ENCODE measurements around the gene BMPR1B. TPM values are rescaled to one million over a fixed set of nuclear protein-coding genes. Genes with fewer than 3 reads are reported as not detected.

BMPR1B gene
- polyA plus RNA-seq, 2 of the 4 experiments (the other 2 are of a cell fraction): 6.4 to 21.2 TPM

DNA sequence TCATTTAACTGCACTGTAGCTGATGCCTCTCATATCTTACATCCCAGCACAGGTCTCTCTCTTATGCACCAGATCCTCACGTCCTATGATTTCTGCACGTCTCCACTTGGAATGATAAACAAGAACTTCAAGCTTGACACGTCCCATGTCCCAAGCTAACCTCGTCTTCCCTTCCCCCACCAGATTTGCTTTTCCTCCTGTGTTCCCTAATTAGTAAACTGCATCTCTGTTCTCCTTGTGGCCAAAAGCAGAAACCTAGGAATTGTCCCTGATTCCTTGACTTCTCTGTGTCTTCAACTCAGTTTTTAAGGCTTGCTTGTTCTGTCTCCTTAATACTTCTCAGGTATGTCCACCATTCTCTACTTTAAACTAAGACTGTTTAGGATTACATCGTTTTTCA lies 171.9 kb downstream of the BMPR1B start (continued):
- TF ChIP-seq POLR2AphosphoS2 (conservative IDR thresholded peaks at IDR 0.05; ENCODE audit: low read length) (no peak), CEBPB (IDR thresholded peaks at IDR 0.05) (no peak), HOXA7 (CRISPR knock-in tag; IDR thresholded peaks at IDR 0.05) (no peak), RARB (CRISPR knock-in tag; IDR thresholded peaks at IDR 0.05) (no peak)
- TF ChIP-seq, protein P1, sequence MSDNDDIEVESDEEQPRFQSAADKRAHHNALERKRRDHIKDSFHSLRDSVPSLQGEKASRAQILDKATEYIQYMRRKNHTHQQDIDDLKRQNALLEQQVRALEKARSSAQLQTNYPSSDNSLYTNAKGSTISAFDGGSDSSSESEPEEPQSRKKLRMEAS (IDR thresholded peaks at IDR 0.05): no peak

- DNase-seq (ENCODE audit: low read depth in 1 of 2, low spot score in 1 of 2): no peak
- no peak for TF ChIP-seq EHMT2 (IDR thresholded peaks at IDR 0.05; ENCODE audit: low read depth)
- no peak for TF ChIP-seq FOSB (CRISPR knock-in tag; IDR thresholded peaks at IDR 0.05)
- no peak for TF ChIP-seq CEBPB (IDR thresholded peaks at IDR 0.05)
- TF ChIP-seq CBX8 (IDR thresholded peaks at IDR 0.05): no peak
- TF ChIP-seq HOXB5 (CRISPR knock-in tag; IDR thresholded peaks at IDR 0.05): no peak
- no peak for TF ChIP-seq POLR2A (IDR thresholded peaks at IDR 0.05; ENCODE audit: low read length)
- TF ChIP-seq MYC (IDR thresholded peaks at IDR 0.05; ENCODE audit: borderline replicate concordance, low read length): no peak
- no peak for TF ChIP-seq PBX3 (IDR thresholded peaks at IDR 0.05)
- TF ChIP-seq ZFP36 (IDR thresholded peaks at IDR 0.05; ENCODE audit: borderline replicate concordance, partially characterized antibody): no peak
- no peak for TF ChIP-seq HMGXB4 (CRISPR knock-in tag; IDR thresholded peaks at IDR 0.05; ENCODE audit: borderline replicate concordance)
- no peak for TF ChIP-seq ZC3H11A (IDR thresholded peaks at IDR 0.05)
- no peak for TF ChIP-seq NPAS2 (CRISPR knock-in tag; IDR thresholded peaks at IDR 0.05; ENCODE audit: borderline replicate concordance)
- TF ChIP-seq, protein P2, sequence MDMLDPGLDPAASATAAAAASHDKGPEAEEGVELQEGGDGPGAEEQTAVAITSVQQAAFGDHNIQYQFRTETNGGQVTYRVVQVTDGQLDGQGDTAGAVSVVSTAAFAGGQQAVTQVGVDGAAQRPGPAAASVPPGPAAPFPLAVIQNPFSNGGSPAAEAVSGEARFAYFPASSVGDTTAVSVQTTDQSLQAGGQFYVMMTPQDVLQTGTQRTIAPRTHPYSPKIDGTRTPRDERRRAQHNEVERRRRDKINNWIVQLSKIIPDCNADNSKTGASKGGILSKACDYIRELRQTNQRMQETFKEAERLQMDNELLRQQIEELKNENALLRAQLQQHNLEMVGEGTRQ (IDR thresholded peaks at IDR 0.05): no peak
- TF ChIP-seq TFCP2L1 (CRISPR knock-in tag; IDR thresholded peaks at IDR 0.05): no peak
- TF ChIP-seq KDM5A (IDR thresholded peaks at IDR 0.05): no peak
- TF ChIP-seq RAD21 (conservative IDR thresholded peaks at IDR 0.05 in 1 of 2, IDR thresholded peaks at IDR 0.05 in 1 of 2): no peak
- TF ChIP-seq MAZ (IDR thresholded peaks at IDR 0.05; ENCODE audit: borderline replicate concordance, low read depth, low read length): no peak
- TF ChIP-seq JUN (IDR thresholded peaks at IDR 0.05): no peak
- TF ChIP-seq FOXS1 (CRISPR knock-in tag; IDR thresholded peaks at IDR 0.05): no peak
- TF ChIP-seq HDAC2 (IDR thresholded peaks at IDR 0.05): no peak
- FAIRE-seq: no peak
- Histone ChIP-seq H3K4me3 (no peak overlapping the region), H3K4me2 (no peak overlapping the region), H3K27ac (peak overlapping the region in 1 of 2 experiments; percentile 32; a peak in 1 of 6 replicates), H3K9me3 (no peaks in the 10 kb centered on the region), H3K4me1 (peaks cover 89% of the 10 kb centered on the region)
- ATAC-seq: no peak
- 66% methylated on average over 7 of the region's 7 CpGs for WGBS (ENCODE audit: missing lambda C conversion rate)
- CTCF ChIA-PET: no interaction called here
- POLR2A ChIA-PET: no interaction called here
These were observed 173.9 kb downstream of the BMPR1B start for GRCh38 chr4:94931626-94932025.

- TF ChIP-seq ESRRA (IDR thresholded peaks at IDR 0.05; ENCODE audit: borderline replicate concordance, low read length) (no peak), BCL3 (IDR thresholded peaks at IDR 0.05) (no peak), MAFK (IDR thresholded peaks at IDR 0.05; ENCODE audit: partially characterized antibody) (no peak), NFE2L2 (conservative IDR thresholded peaks at IDR 0.05; ENCODE audit: low read length) (no peak), FOSL2 (IDR thresholded peaks at IDR 0.05) (no peak), FOSL2 (CRISPR knock-in tag; IDR thresholded peaks at IDR 0.05) (no peak)
- TF ChIP-seq, protein P3, sequence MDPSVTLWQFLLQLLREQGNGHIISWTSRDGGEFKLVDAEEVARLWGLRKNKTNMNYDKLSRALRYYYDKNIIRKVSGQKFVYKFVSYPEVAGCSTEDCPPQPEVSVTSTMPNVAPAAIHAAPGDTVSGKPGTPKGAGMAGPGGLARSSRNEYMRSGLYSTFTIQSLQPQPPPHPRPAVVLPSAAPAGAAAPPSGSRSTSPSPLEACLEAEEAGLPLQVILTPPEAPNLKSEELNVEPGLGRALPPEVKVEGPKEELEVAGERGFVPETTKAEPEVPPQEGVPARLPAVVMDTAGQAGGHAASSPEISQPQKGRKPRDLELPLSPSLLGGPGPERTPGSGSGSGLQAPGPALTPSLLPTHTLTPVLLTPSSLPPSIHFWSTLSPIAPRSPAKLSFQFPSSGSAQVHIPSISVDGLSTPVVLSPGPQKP (IDR thresholded peaks at IDR 0.05; ENCODE audit: low read depth, low read length): no peak
These were observed 174.6 kb downstream of the BMPR1B start for GRCh38 chr4:94932366-94932765.

More at GRCh38 chr4:94932366-94932765, 174.6 kb downstream of the BMPR1B start:
- H3K4me3 ChIP-seq: no peak overlapping the region
- H3K27ac ChIP-seq: no peak overlapping the region
- FAIRE-seq: no peak
- CTCF ChIA-PET: no interaction called here
- H3K9me3 ChIP-seq: no peaks in the 10 kb centered on the region
- POLR2A ChIA-PET: no interaction called here
- no peak for ATAC-seq
- H3K4me1 ChIP-seq: peaks cover 89% of the 10 kb centered on the region
- H3K4me2 ChIP-seq: peak overlapping the region; percentile 91; the same call in 2 of the 3 replicates
- DNase-seq (ENCODE audit: low read depth in 1 of 2, low spot score in 1 of 2): no peak
